ENCODE measurements around the gene SNX18.

Gene SNX18

GRCh38 chr5:54517512-54518145 is at the start of gene SNX18:
Gene SNX18, plus strand, starts transcription at chr5:54517759. Its CDS starts 194 bp downstream, at chr5:54517953.
- peak; percentile 79 for TF ChIP-seq CTCF (conservative IDR thresholded peaks at IDR 0.05; ENCODE audit: low read depth, low read length)
- peak; percentile 62 for DNase-seq (ENCODE audit: low read depth)
- H3K4me3 ChIP-seq (ENCODE audit: low read length) = peak within 1 kb of the TSS; percentile 63

- DNase-seq (ENCODE audit: low read depth) = no peak
- TF ChIP-seq CTCF (conservative IDR thresholded peaks at IDR 0.05; ENCODE audit: low read depth, low read length) = no peak
- H3K4me3 ChIP-seq (ENCODE audit: low read length) = no peak overlapping the region
Observed at GRCh38 chr5:54469622-54470021, 47.9 kb upstream of the SNX18 start.

- no peak overlapping the region for H3K4me3 ChIP-seq (ENCODE audit: low read length)
- no peak for DNase-seq (ENCODE audit: low read depth)
- no peak for TF ChIP-seq CTCF (conservative IDR thresholded peaks at IDR 0.05; ENCODE audit: low read depth, low read length)
Observed at GRCh38 chr5:54470128-54470527, 47.4 kb upstream of the SNX18 start.

- peak; percentile 80 for DNase-seq (ENCODE audit: low read depth)
- no peak for TF ChIP-seq CTCF (conservative IDR thresholded peaks at IDR 0.05; ENCODE audit: low read depth, low read length)
- no peak overlapping the region for H3K4me3 ChIP-seq (ENCODE audit: low read length)
Observed at GRCh38 chr5:54470677-54471076, 46.9 kb upstream of the SNX18 start.

- no peak for TF ChIP-seq CTCF (conservative IDR thresholded peaks at IDR 0.05; ENCODE audit: low read depth, low read length)
- H3K4me3 ChIP-seq (ENCODE audit: low read length) = no peak overlapping the region
- no peak for DNase-seq (ENCODE audit: low read depth)
Observed at GRCh38 chr5:54471398-54471797, 46.2 kb upstream of the SNX18 start.

- DNase-seq (ENCODE audit: low read depth) = no peak
- H3K4me3 ChIP-seq (ENCODE audit: low read length) = no peak overlapping the region
- no peak for TF ChIP-seq CTCF (conservative IDR thresholded peaks at IDR 0.05; ENCODE audit: low read depth, low read length)
Observed at GRCh38 chr5:54476682-54477081, 40.9 kb upstream of the SNX18 start.

- H3K4me3 ChIP-seq (ENCODE audit: low read length) = no peak overlapping the region
- no peak for TF ChIP-seq CTCF (conservative IDR thresholded peaks at IDR 0.05; ENCODE audit: low read depth, low read length)
- DNase-seq (ENCODE audit: low read depth) = no peak
Observed at GRCh38 chr5:54477941-54478478, 39.5 kb upstream of the SNX18 start.
